Ovary (tissue), 9 donors: Measurements from ENCODE around the gene MAMLD1. TPM values are rescaled to one million over a fixed set of nuclear protein-coding genes. Genes with fewer than 3 reads are reported as not detected.

ENCODE experiments used
- DNase-seq, 5 donors: peaks; one replicate each; pipeline ENCODE4 v3.0.0-alpha.2; 2019 to 2020
- H3K27ac ChIP-seq, 2 donors: fragments of 200-600 bp; one replicate each; pipeline versions ENCODE4 v1.5.1 to v1.8.0; 2019 to 2022
- H3K27me3 ChIP-seq: fragments of 200-600 bp; one replicate; pipeline ENCODE4 v1.8.0; 2022
- H3K36me3 ChIP-seq: fragments of 200-600 bp; sonication (generic); one replicate; pipeline ENCODE4 v1.5.1; 2019
- H3K4me1 ChIP-seq: one replicate; pipeline ENCODE4 v1.8.1; 2013; ENCODE audit warnings: mild to moderate bottlenecking, moderate library complexity; ENCODE audit not compliant: insufficient read depth
- H3K4me3 ChIP-seq: fragments of 200-600 bp; sonication (generic); one replicate; pipeline ENCODE4 v1.5.1; 2017
- H3K9me3 ChIP-seq, 2 donors: fragments of 200-600 bp in 1 of 2; sonication (generic) in 1 of 2; one replicate each; pipeline versions ENCODE4 v1.5.1 to v1.8.1; 2013 to 2019; ENCODE audit warnings: mild to moderate bottlenecking in 1 of 2, moderate library complexity in 1 of 2
- EP300 ChIP-seq: sonication (generic); formaldehyde crosslinking; IDR thresholded peaks from one replicate; pipeline ENCODE4 v1.6.1; 2017; ENCODE audit warnings: antibody characterized with exemption
- POLR2A ChIP-seq: fragments of 450-650 bp; IDR thresholded peaks from one replicate; pipeline ENCODE4 v1.6.1; 2017; ENCODE audit warnings: antibody characterized with exemption, mild to moderate bottlenecking, moderate library complexity
- WGBS, 3 donors: extraction: QIAGEN DNeasy Blood & Tissue Kit in 1 of 3; methylation state at CpG; one replicate each; pipeline versions ENCODE4 v1.1.5 to v1.1.7; 2013 to 2017; 5-methylcytosine and 5-hydroxymethylcytosine counted together
- intact Hi-C, 4 donors: fragments of 100-400 bp; cut with DNase I; formaldehyde crosslinking; loops; one replicate each; pipeline versions ENCODE4 v1.11.0 to v1.15.1; 2022 to 2023
- polyA plus RNA-seq, 2 donors: library from polyadenylated mRNA; stranded (reverse); fragments of 200-250 nt in 1 of 2; fragments of 350-450 nt in 1 of 2; fragmentation: Illumina TruSeq in 1 of 2; extraction: RNeasy Lipid Tissue Mini Kit (QIAGEN cat#74804) in 1 of 2; gene quantifications; one replicate each; pipeline ENCODE4 v1.2.3, GENCODE V29; 2013 to 2014
- total RNA-seq, 7 donors: library from RNA; depleted of rRNA in 2 of 7; stranded (reverse); fragments of >200 nt in 2 of 7; fragmentation: NEBNext Ultra II Directional in 3 of 7; extraction: Animal tissue kit (Norgen Biotek cat#: 25700) in 3 of 7; gene quantifications; one replicate each; pipeline versions ENCODE4 v1.1.0 to v1.2.4, GENCODE V29; 2016 to 2023
- TF ChIP-seq, protein P1 (sequence below), 3 donors: fragments of 450-650 bp in 2 of 3; fragments of 200-600 bp in 1 of 3; IDR thresholded peaks; one replicate each; pipeline versions ENCODE4 v1.5.1 to v1.8.0; 2016 to 2022; ENCODE audit warnings: antibody characterized with exemption in 3 of 3, mild to moderate bottlenecking in 1 of 3
- donor health status: DM: no; HTN: no; CAD: no; lungs with moderate emphysema.
- donor health status: DM: no; HTN: no; CAD: no.
- donor health status: Bipolar disorder and iron deficiency.
- donor health status: DM: yes; HTN: yes; CAD: no.
- donor health status: DM: no; HTN: no; CAD: no.
- donor health status: DM: yes; HTN: yes; CAD: no.

MAMLD1 gene
- total and polyA plus RNA-seq, 9 donors: 7.1 to 37.9 (median 20.7) TPM

DNA sequence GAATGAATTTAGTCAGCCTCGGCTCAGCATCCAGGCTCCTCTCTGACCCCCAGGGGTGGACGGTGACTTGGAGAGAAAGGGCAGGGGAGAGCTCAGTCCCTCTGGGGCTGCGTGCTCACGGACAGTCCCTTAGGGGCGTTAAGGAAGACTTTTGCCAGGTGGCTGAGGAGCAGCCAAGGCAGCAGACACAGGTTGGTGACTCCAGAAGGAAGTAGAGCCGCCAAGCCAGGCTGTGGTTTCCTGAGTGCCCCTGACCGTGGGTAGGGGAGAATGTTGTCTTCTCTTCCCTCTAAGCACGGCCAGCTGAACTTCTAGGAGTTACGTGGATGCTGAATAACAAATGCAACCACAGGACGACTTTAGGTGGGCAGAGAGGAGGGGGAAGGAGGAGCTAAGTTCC lies 114.3 kb downstream of the MAMLD1 start:
- 49 to 67% (median 59%) methylated on average over 10 of the region's 10 CpGs for WGBS, 3 donors
- intact Hi-C loops: loop anchor here in 1 of 4 donors (5.0 kb wide), 1 partner anchor 115 kb away; the partner anchor contains the start of gene MAMLD1
- H3K4me1 ChIP-seq: peaks cover 11% of the 10 kb centered on the region
- H3K27me3 ChIP-seq: no peaks in the 10 kb centered on the region
- no peak for DNase-seq
- H3K27ac ChIP-seq: peak overlapping the region in 1 of 2 donors; percentile 44
- H3K4me3 ChIP-seq: no peak overlapping the region
- H3K36me3 ChIP-seq: no peaks in the 10 kb centered on the region
- H3K9me3 ChIP-seq: no peaks in the 10 kb centered on the region
- no peak for TF ChIP-seq EP300
- TF ChIP-seq, protein P1, sequence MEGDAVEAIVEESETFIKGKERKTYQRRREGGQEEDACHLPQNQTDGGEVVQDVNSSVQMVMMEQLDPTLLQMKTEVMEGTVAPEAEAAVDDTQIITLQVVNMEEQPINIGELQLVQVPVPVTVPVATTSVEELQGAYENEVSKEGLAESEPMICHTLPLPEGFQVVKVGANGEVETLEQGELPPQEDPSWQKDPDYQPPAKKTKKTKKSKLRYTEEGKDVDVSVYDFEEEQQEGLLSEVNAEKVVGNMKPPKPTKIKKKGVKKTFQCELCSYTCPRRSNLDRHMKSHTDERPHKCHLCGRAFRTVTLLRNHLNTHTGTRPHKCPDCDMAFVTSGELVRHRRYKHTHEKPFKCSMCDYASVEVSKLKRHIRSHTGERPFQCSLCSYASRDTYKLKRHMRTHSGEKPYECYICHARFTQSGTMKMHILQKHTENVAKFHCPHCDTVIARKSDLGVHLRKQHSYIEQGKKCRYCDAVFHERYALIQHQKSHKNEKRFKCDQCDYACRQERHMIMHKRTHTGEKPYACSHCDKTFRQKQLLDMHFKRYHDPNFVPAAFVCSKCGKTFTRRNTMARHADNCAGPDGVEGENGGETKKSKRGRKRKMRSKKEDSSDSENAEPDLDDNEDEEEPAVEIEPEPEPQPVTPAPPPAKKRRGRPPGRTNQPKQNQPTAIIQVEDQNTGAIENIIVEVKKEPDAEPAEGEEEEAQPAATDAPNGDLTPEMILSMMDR (IDR thresholded peaks at IDR 0.05): no peak
- TF ChIP-seq POLR2A: no peak

DNA sequence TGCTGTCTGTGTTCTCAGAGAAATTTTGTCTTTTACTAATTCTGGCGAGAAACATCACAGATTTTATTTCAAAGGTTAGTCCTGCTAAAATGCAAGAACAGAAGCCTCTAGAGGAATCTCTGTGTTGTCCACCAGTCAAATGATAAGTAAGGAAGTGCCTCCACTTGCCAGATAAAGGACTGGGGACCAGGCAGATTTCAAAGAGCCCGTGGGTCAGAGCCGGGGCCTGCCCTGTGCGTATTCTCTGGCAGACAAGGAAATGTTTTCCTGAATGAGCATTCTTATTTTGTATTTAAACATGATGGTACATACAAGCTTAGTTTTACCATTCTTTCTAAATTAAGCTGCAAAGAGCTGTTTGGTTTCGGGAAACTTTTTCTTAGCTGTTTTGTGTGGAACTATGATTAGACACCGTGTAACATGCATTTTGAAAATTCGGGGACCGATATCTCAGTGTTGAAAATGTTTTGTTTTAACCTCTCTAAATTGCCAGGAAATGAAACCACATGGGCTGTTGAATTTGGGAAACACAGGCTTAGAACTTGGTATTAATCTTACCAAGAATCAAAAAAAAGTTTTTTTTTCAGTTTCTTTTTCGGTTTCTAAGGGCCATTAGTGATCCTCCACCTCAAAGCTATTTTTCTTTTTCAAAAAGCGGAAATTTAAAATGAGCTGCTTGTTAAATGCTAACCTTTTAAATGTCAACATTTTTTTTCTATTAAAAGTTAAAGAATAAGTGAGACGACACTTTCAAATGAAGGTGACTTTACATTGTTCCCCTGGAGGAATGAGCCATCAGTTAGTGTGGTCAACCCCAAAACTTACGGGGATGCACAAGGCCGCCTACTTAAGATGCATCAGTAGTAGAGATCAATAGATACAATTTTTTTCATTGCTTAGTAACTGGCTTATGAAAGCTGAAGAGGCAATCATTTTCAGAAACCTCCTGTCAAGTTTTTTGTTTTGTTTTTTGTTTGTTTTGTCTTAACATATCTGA lies 115.7 kb downstream of the MAMLD1 start:
- no peaks in the 10 kb centered on the region for H3K9me3 ChIP-seq
- TF ChIP-seq, protein P1 (IDR thresholded peaks at IDR 0.05): no peak
- TF ChIP-seq EP300 (no peak), POLR2A (no peak)
- no peak for DNase-seq
- intact Hi-C loops: loop anchor here in 1 of 4 donors (5.0 kb wide), 1 partner anchor 116 kb away; the partner anchor contains the start of gene MAMLD1
- H3K4me1 ChIP-seq: peaks cover 11% of the 10 kb centered on the region
- no peaks in the 10 kb centered on the region for H3K27me3 ChIP-seq
- H3K4me3 ChIP-seq: no peak overlapping the region
- peak overlapping the region in 1 of 2 donors; percentile 44 for H3K27ac ChIP-seq
- H3K36me3 ChIP-seq: no peaks in the 10 kb centered on the region
- 39 to 54% (median 45%) methylated on average over 13 of the region's 13 CpGs for WGBS, 3 donors

DNA sequence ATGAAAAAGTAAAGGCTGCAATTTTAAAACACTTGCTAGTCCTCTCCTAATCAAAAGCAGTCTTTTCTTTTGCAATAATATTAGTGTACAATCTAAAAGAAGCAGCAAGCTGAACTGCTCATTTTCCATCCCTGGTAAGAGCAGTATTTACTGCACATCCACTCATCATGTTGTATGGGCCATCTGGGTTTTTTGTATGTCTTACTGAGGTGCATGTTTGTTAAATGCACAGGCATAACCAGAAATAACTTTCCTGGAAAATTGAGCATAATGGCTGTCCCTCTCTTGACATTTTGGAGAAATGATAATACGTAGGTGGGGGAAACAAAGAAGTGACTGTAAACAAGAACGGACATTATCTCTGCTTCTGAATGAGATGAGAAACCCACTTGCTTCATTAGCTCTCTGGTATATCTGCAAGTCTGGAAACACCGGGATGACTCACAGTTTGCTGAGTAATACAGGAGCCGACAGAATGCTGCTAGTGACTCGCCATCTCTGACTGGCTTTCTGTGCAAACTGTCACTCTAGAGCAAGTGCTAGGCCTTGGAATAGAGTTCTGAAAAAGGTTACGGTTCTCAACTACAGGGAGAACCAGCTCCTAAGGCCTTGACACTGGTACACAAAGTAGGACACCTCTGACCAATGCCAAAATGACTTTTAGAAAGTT lies 119.6 kb downstream of the MAMLD1 start:
- no peak for DNase-seq
- Histone ChIP-seq H3K27ac (no peak overlapping the region), H3K27me3 (no peaks in the 10 kb centered on the region), H3K4me3 (no peak overlapping the region), H3K9me3 (no peaks in the 10 kb centered on the region), H3K4me1 (peaks cover 5% of the 10 kb centered on the region), H3K36me3 (no peaks in the 10 kb centered on the region)
- intact Hi-C loops: no loop called here
- 45 to 57% (median 56%) methylated on average over 6 of the region's 6 CpGs for WGBS, 3 donors
- TF ChIP-seq, protein P1 (IDR thresholded peaks at IDR 0.05): no peak
- TF ChIP-seq EP300: no peak
- no peak for TF ChIP-seq POLR2A

DNA sequence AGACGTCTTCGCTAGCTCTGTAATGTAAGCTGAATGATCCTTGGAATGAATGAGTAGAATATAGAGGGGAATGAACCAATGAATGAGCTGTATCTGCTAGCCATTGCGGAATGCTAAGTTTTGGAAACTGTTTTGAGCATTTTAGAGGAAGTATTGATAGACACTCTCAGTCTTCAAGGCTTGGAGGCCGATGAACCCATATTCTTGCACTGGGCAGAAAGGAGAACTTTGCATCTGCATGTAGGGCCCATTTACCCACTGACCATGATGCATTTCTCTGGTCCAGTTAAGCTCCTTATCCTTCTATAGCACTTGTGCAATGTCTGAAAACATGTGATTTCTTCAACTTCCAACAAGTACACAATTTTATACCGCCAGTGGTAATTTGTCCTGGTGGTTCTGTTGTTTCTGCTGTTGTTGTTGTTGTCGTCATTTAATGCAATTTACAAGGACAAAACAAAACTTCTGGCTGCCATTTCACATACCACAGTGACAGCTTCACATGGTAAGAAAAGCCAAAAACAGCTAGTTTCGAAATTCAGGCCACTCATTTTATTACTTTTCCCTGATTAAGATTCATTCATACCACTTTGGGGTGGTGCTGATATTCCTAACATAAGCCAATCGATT lies 120.4 kb downstream of the MAMLD1 start:
- 63 to 76% (median 68%) methylated on average over 8 of the region's 8 CpGs for WGBS, 3 donors
- no peaks in the 10 kb centered on the region for H3K9me3 ChIP-seq
- no peaks in the 10 kb centered on the region for H3K36me3 ChIP-seq
- TF ChIP-seq EP300: no peak
- TF ChIP-seq POLR2A: no peak
- TF ChIP-seq, protein P1 (IDR thresholded peaks at IDR 0.05): no peak
- DNase-seq: no peak
- no peak overlapping the region for H3K27ac ChIP-seq
- H3K4me1 ChIP-seq: peaks cover 1% of the 10 kb centered on the region
- no peaks in the 10 kb centered on the region for H3K27me3 ChIP-seq
- intact Hi-C loops: no loop called here
- no peak overlapping the region for H3K4me3 ChIP-seq
